HG03097 (cell line): ENCODE results near the gene TUBB4B.
"Not testable (repeated sequence)": the region's sequence is repeated elsewhere in the genome, so short reads cannot be mapped to it uniquely, and the experiment has no call there.

ENCODE experiments used
- ATAC-seq: cut with Tn5 transposase; IDR thresholded peaks from one replicate; pipeline ENCODE4 v1.9.1; 2021; ENCODE audit not compliant: unreplicated experiment, low FRiP score

The TUBB4B gene

DNA sequence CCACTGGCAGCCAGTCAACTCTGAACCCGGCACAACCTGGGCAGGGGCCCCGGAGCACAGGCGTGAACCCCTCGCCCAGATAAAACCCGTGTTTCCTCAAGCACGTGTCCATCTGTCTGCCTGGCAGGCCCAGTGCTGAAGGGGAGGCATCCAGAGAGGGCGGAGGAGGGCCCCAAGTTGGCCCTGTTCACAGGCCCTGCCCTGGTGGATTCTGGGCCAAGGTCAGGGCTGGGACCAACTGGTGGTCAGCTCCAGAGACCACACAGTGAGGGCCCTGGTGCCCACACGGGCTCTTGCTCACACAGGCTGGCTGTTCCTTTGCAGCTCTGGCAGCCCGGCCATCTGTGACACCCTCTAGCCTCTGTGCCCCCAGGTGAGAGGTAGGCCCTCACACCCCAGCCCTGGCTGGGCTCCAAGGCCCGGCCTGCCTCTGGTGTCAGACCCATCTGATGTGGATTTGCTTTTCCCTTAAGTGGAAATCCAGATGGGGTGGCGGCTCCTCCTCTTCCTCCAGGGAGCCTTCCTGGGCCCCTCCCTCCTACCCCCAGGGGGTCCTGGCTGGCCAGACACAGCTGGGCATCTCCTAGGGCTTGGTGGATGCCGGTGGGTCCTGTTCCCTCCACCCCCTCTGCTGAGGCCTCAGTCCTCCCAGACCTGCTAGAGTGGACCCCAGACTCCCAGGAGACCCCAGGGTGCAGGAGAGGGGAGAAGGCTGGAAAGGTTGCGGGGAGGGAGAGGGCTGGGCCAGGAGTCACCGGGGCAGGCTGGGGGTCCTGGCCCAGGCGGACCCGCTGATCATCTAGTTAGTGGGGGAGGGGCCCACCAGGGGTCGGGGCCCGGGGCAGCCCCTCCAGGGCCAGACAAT is 9.5 kb downstream of the TUBB4B start:
- ATAC-seq = no peak

DNA sequence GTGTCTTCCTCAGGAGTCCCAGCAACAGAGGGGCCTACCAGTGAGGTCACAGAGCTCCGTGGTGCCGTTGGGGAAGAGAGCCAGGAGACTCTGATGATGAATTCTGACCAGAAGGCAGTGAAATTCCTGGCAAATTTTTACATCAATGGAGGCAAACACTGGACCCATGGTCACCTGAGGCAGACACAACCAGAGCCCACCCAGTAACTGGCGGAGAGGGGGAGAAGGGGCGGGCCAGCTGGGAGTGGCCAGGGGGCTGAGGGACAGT is 10.0 kb downstream of the TUBB4B start, which contains the start of gene STPG3:
Gene STPG3, plus strand, starts transcription at position 93 of the 268 bp plus-strand sequence. Its CDS starts 1 bp downstream, at position 94.
- ATAC-seq = no peak

DNA sequence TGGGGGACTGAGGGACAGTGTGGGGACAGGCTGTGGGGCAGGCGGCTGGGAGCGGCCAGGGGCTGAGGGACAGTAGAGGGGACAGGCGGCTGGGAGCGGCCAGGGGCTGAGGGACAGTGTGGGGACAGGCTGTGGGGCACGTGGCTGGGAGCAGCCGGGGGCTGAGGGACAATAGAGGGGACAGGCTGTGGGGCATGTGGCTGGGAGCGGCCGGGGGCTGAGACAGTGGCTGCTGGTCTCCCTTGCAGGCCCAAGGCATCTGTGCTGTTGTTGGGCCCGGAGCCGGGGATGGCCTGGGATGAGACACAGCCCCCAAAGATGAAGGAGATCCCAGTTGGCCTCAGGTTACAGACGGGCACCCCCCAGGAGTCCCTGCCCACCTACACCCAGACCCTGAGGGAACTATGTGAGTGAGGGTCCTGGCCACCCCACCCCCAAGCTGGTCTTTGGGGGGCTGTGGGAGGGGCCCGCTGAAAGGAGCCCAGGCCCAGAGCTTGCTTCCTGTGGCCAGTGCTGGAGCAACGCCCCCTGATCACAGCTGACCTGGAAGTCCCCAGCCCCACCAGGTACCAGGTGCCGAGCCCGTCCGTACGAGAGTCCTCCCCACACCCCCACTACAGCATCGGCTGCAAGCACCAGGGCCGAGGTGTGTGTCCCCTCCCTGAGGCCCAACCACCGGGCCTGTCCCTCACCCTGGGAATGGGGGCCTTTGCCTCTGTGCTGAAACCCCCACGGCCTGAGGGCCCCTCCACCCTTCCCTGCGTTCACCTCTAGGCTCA is 10.6 kb downstream of the TUBB4B start:
- no peak for ATAC-seq

DNA sequence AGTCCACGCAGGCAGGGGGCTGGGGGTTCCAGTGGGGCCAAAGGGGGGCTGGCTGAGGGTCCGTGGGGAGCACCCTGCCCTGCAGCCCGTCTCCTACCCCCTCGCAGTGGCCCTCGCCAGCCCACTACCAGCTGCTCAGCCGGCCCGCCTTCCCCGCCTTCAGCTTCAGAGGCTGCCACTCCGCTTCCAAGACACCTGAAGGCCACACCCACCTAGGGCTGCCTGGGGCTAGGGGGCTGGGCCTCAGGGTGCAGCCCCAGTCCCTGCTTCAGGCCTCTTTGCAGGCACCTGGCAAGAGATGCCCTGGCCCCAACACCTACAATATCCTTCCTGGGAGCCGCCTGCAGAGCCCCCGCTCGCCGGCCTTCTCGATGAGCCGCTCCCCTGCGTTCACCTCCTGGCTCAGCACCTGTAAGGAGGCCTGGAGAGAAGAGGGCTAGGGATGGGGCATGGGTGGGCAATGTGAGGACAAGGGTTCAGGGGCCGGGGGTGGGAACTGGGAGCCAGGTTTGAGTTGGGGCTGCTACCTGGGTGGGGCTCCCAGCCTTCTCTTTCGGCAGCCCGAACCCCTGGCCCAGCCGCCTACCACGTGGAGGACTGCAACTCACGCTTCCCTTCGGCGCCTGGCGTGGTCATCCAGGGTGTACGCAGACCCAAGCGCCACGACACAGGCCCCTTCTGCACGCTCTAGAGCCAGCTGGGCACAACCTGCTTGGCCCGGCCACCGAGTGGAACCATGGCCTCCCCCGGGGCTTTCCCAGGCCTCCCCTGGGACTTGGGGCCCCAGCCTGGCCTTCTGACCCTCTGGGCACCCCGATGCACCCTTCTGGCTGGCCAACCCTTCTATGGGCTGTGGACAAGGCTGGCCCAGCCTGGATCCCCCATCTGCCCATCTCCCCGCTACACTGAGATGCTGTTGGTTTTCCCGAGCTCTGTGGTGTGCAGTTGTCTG is 11.7 kb downstream of the TUBB4B start:
- ATAC-seq = no peak

DNA sequence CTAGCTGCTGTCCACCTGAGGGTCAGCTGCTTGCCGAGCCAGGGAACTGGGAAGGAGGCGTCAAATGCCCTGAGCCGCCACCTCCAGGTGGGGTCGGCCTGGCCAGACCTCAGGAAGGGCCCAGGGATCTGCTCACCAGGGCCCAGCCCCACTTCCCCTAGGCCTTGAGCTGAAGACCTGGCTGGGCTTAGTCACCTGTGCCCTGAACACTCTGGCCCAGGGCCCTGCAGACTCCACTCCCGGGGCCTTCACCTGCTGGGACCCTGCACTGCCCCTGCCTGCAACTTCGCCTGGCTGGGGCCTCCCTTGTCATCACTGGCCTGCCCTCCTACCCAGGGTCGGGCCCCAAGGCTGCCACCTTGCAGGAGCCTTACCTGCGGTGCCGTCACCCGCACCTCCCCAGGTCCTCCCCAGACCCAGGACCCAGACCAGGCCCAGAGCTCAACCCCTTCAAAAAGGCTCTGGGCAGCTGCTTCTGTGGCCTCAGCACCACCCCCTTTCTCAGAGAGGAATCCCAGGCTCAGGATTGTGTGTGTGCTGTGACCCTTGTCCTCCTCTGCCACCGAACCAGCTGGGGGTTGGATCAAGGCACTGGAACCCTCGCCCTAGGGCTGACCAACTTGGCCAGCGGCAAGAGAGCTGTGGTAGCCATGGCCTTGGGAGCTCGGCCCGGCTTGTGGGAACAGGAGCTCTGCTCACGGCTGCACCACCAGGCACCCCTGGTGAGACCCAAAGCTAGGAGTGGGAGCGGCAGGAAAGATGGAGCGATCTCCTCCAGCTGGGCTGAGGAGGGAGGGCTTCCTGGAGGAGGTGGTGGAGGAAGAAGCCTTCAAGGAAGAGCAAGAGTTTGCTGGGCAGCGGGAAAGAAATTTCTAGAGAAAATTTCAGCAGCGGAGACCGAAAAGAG is 12.9 kb downstream of the TUBB4B start:
- no peak for ATAC-seq

GRCh38 chr9:137254624-137255447 is 13.7 kb downstream of the TUBB4B start, which contains the start of gene NELFB:
TSS of gene NELFB (plus strand) at chr9:137255327.
- peak; percentile 74 for ATAC-seq

GRCh38 chr9:137255448-137256114 is 14.5 kb downstream of the TUBB4B start:
- peak; percentile 33 for ATAC-seq

- no peak for ATAC-seq
Observed at GRCh38 chr9:137256362-137256761, 15.3 kb downstream of the TUBB4B start.

DNA sequence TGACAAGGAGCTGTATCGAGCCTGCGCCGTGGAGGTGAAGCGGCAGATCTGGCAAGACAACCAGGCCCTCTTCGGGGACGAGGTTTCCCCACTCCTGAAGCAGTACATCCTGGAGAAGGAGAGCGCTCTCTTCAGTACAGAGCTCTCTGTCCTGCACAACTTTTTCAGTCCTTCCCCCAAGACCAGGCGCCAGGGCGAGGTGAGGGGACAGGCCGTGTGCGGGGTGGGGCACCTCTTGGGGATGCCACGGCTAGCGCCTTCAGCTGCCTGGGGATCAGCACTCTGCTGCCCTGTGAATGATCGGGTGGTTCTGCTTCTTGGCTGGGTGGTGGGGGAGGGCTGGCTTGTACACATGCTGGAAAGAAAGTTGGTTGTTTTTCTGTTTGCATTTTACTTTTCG is 15.8 kb downstream of the TUBB4B start:
- no peak for ATAC-seq

- not testable (repeated sequence) for ATAC-seq
Observed at GRCh38 chr9:137262173-137262908, 21.3 kb downstream of the TUBB4B start.

DNA sequence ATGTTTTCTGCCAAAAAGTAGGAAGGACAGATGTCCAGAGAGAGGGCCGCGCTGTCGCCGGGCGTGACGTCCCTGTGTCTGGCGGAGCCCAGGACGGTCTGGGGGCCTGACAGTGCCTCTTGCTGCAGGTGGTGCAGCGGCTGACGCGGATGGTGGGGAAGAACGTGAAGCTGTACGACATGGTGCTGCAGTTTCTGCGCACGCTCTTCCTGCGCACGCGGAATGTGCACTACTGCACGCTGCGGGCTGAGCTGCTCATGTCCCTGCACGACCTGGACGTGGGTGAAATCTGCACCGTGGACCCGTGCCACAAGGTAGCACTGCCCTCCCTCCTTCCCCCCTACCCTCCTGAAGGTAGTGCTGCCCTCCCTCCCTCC is 21.8 kb downstream of the TUBB4B start:
- no peak for ATAC-seq

DNA sequence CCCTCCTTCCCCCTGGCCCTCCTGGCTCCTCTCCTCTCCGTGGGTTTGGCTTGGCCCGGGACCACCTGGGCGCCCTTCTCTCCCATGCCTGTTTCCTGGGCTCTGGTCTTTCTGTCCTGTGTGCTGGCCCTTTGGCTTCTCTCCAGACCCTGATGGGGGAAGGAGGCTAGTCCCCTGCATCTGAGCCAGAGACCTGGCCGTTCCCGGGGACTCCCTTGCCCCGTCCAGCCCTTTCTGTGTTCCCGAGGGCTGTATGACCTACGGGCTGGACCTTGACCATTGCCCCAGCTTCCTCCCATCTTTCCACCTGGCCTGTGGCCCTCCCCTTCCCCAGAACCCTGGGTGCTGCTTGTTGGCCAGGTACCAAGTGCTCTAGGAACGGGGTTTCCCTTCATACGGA is 22.4 kb downstream of the TUBB4B start:
- no peak for ATAC-seq

DNA sequence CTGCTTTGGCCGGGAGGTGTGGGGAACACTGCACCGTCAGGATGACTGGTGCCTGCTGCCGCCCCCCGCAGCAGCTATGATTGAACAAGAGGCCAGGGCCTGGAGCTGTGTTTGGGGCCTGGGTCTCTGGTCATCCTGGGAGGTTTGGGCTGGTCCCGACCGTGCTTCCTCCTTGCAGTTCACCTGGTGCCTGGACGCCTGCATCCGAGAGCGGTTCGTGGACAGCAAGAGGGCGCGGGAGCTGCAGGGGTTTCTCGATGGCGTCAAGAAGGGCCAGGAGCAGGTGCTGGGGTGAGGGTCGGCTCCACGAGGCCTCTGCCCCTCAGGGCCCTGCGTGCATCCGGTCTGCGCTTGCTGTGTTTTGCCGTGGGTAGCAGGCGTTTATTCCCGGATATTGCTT is 23.0 kb downstream of the TUBB4B start:
- ATAC-seq = no peak

DNA sequence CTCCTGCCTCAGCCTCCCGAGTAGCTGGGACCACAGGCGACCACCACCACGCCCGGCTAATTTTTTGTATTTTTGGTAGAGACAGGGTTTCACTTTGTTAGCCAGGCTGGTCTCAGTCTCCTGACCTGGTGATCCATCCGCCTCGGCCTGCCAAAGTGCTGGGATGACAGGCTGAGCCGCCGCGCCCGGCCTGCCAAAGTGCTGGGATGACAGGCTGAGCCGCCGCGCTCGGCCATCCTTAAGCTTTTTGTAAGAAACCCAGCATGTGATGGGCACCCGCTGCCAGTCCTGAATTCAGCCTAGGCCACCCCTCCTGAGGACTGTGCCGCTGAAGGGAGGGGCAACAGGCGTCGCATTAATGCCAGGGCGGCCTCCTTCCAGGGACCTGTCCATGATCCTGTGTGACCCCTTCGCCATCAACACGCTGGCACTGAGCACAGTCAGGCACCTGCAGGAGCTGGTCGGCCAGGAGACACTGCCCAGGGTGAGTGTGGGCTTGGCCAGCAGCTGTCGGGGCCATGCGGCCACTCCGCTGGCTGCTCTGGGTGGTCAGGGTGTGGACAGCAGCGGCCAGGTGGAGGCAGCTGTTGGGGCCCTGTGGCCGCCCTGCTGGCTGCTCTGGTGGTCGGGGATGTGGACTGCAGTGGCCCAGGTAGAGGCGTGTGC is 24.5 kb downstream of the TUBB4B start:
- ATAC-seq = no peak

GRCh38 chr9:137266162-137266527 is 25.1 kb downstream of the TUBB4B start:
- no peak for ATAC-seq

- ATAC-seq = no peak
Observed at GRCh38 chr9:137266585-137267453, 25.7 kb downstream of the TUBB4B start.
